ENCODE results near the gene COL5A1.
"Not testable (repeated sequence)": the region's sequence is repeated elsewhere in the genome, so short reads cannot be mapped to it uniquely, and the experiment has no call there.

The COL5A1 gene

GRCh38 chr9:134709512-134710270, 68.1 kb downstream of the COL5A1 start:
- no peak for DNase-seq (ENCODE audit: low spot score)

- DNase-seq (ENCODE audit: low spot score), result no peak
Measured at GRCh38 chr9:134710271-134710540, 68.6 kb downstream of the COL5A1 start.

GRCh38 chr9:134710901-134711300, 69.3 kb downstream of the COL5A1 start:
- DNase-seq (ENCODE audit: low spot score), result no peak

DNA sequence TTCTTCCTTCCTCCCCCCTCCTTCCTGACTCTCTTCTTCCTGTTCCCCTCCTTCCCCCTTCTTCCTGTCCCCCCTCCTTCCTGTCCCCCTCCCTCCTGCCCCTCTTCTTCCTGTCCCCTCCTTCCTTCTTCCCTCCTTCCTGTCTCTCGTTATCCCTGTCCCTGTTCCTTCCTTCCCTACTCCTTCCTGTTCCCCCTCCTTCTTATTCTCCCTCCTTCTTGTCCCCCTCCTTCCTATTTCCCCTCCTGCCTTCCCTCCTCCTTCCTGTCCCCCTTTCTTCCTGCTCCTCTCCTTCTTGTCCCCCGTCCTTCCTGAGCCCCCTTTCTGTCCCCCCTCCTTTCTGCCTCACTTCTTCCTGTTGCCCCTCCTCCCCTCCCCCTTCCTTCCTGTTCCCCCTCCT, 70.6 kb downstream of the COL5A1 start:
- no peak for DNase-seq (ENCODE audit: low spot score)

GRCh38 chr9:134712926-134713325, 71.3 kb downstream of the COL5A1 start:
- no peak for DNase-seq (ENCODE audit: low spot score)

GRCh38 chr9:134715536-134715935, 73.9 kb downstream of the COL5A1 start:
- not testable (repeated sequence) for DNase-seq (ENCODE audit: low spot score)

GRCh38 chr9:134716067-134716466, 74.5 kb downstream of the COL5A1 start:
- no peak for DNase-seq (ENCODE audit: low spot score)

DNA sequence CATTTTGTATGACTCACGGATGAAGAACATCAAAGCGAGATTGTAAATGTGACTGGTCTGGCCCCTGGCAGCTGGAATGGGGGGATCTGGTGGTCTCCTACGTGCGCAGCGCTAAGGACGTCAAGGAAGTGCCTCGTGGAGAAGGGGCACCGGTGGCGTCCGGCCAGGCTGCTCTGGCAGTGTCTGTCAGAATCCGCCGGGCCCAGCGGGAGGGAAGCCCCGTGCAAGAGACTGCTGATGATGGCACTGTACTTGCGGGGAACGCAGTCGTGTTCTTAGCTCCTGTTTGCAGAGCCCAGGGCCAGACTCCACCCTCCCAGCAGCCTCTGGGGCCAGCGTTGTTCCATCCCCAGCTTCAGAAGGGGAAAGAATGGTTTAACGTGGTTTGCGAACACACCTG, 75.5 kb downstream of the COL5A1 start:
- DNase-seq (ENCODE audit: low spot score), result no peak

DNA sequence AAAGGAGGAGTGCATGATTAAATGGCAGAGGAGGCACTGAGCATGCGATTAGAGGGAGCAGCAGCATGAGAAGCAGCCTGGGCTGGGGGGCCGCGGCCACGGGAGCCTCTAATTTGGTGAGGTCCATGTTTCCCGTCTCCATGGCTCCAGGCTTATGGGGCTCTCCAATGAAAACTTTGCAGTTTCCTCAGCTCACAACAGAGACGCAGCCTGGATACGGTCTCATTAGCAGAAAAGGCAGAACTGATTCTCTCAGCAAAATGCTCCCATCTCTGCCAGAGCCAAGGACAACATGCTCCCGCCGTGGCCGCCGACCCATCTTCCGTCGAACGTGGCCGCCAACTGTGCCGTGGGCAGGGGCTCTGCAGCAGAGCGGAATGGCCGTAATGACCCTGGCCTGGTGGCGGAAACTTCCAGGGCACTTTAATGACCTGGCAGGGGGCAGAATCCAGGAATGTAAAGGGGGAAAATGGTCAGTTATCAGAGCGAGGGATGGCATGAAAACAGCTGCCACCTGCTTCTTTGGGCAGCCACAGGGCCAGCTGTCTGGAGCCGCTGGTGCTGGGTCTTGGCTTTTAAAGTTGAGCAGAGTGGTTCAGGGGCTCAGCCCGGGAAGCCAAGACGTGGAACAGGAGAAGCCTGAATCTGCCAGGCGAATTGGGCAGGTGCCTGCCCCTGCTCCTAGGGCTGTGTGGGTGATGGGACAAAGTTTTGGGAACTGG, 76.5 kb downstream of the COL5A1 start:
- DNase-seq (ENCODE audit: low spot score), result no peak

DNA sequence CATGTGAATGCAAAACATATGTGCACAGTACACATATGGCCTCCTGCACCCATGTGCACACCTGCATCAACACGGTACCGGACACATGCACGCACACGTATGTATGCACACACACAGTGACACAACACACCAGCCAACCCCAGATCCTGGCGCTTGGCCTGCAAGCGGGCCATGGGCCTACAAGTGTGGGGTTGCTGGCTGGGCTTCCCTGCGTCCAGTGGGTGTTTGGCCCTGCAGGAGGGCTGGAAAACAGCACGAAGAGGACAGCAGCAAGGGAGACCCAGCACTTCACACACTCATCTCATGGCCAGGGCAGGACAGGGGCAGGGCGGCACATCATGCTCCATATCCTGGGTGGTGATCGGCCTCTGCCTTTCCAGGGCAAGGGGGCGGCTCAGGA, 77.7 kb downstream of the COL5A1 start:
- DNase-seq (ENCODE audit: low spot score), result no peak

DNA sequence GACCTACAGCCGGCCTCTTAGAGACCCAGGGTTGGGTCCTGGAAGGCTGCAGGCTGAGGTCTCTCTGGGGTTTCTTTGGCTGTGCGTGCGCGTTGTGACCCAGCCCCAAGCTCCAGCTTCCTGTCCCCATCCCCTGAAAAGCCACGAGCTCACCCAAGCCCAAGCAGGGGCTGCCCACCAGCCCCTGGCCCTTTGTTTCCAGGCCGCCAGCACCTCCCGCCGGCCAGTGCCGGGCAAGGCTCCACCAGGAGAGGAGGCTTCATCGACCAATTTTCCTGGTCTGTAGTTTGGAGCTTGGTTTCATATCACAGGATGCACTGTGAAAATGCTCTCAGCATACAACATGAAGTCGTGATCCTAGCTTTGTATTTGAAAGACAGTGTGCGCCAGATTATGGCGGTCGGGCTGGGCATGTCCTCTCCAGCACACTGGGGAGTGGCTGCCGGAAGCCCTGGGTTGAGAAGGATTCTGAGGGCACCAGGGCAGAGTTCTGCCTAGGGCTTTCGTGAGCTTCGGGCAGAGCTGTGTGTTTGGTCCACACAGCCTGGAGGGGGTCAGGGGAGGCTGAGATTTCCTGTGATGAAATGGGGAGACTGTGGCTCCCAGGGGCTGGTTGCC, 78.6 kb downstream of the COL5A1 start:
- DNase-seq (ENCODE audit: low spot score), result no peak

DNA sequence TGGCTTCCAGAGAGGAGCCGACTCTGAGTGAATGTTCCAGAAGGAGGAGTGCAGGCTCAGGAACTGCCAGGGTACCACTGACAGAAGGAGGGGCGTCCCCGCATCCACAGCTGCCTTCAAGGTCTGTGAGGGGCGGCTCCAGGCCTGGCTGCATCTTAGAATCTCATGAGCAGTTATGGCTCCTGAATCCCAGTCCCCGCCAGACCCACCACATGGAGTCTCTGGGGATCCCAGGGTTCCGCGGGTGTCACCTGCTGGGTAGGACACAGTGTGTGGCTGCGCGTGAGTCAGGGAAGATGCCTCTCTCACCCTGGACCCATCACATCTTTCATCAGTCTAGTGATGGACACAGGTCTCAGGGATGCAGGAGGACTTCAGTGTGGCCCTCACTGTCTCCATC, 79.2 kb downstream of the COL5A1 start:
- no peak for DNase-seq (ENCODE audit: low spot score)

DNA sequence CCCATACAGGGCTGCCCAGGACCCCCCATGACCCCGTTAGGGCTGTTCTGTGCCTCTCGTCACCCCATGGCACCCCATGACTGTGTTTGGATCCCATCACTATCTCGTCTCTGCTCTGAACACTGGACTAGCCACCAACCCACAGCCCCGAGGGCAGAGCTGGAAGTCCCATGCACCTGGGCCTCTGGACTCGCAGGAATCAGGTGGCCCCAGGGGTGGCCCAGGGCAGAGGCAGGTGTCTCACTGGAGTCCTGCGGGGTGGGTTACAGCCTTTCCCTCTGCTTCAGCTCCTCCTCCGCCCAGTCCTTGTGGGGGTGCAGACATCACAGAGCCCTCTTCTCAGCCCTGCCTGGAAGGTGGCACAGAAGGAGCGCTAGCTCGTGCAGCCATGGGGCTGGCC, 79.7 kb downstream of the COL5A1 start:
- DNase-seq (ENCODE audit: low spot score), result no peak

DNA sequence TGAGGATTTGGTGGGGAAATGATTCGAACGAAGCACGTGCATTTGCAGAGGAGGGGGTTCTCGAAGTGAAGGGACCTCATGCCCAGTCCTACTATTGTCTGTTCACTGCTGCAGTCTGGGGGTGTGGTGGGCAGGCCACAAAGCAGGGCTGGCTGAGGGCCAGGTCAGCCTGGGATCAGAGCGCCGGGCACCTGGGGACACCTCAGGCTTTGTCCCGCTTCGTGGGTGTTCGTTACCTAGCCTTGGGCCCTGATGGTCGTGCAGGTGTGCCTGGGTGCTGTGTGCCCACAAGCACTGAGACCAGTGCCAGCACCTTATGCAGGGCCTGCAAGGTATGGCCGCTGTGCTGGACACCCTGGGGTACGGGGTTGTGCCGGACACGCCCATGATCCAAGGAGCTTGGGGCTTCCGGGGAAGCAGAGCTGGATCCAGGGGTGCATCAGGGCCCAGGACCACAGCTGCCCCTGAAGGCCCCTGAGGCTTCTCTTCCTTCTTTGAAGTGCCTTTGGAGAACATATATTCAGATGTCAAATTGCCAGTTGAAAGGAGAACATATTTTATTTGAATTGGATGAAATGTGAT, 80.6 kb downstream of the COL5A1 start:
- DNase-seq (ENCODE audit: low spot score), result no peak

GRCh38 chr9:134723037-134723436, 81.4 kb downstream of the COL5A1 start:
- no peak for DNase-seq (ENCODE audit: low spot score)

GRCh38 chr9:134723491-134724190, 82.0 kb downstream of the COL5A1 start:
- DNase-seq (ENCODE audit: low spot score), result no peak

DNA sequence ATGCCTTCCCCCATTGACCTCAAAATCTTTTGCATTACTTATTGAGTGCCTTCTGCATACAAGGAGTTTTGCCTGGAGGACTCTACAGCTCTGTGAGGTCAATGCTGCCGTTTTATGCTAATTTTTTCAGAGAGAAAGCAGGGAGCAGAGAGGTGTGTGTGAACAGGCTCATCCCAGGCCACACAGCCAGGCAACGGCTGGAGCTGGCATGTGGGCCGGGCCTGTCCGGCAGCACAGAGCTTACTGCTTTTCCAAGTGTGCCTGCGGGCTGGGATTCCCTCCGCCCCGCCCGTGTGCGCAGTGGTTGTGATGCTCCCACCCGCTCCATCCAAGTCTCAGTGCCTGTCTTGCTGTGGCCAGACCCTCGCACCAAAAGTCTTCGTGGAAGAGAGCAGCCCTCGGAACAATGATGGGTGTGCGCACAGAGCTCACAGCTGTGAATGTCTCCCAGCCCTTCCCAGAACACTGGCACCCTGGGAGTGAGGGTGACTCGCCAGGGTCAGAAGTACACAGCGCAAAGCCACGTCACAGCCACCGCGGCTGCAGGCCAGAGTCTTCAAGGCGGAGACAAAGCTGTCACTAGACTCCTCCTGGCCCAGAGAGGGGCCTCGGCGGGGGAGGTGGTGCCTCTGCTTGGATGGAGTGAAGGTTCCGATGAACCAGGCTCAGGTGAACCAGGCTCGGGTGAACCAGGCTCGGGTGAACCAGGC, 82.8 kb downstream of the COL5A1 start:
- DNase-seq (ENCODE audit: low spot score), result no peak

GRCh38 chr9:134724912-134725604, 83.5 kb downstream of the COL5A1 start:
- no peak for DNase-seq (ENCODE audit: low spot score)

GRCh38 chr9:134725605-134725940, 84.0 kb downstream of the COL5A1 start:
- no peak for DNase-seq (ENCODE audit: low spot score)

GRCh38 chr9:134726026-134726721, 84.6 kb downstream of the COL5A1 start:
- DNase-seq (ENCODE audit: low spot score), result no peak

GRCh38 chr9:134726722-134727034, 85.1 kb downstream of the COL5A1 start:
- no peak for DNase-seq (ENCODE audit: low spot score)

Data from D341Med (cell line).